Right ventricle myocardium superior (tissue), 1 donor: Measurements from ENCODE around the gene CTCFL. TPM values are rescaled to one million over a fixed set of nuclear protein-coding genes. Genes with fewer than 3 reads are reported as not detected.

Source experiments
- ATAC-seq: fragments of 200-7000 bp; cut with Tn5 transposase; one replicate; pipeline ENCODE4 v1.9.1; 2020; ENCODE audit warnings: mild to moderate bottlenecking; ENCODE audit not compliant: poor library complexity
- DNase-seq: peaks from one replicate; pipeline ENCODE4 v3.0.0-alpha.2; 2020
- intact Hi-C: fragments of 100-400 bp; cut with DNase I; formaldehyde crosslinking; loops from one replicate; pipeline ENCODE4 v1.11.2; 2022
- total RNA-seq: library from RNA; stranded (reverse); fragmentation: NEBNext Ultra II Directional; extraction: Animal tissue kit (Norgen Biotek cat#: 25700); gene quantifications from one replicate; pipeline ENCODE4 v1.2.1, GENCODE V29; 2021
- donor health status: DM: no; HTN: yes; CAD: no; lungs with severe emphysema.

Gene CTCFL
- total RNA-seq, 1 donor from 2014 or later, result not detected

DNA sequence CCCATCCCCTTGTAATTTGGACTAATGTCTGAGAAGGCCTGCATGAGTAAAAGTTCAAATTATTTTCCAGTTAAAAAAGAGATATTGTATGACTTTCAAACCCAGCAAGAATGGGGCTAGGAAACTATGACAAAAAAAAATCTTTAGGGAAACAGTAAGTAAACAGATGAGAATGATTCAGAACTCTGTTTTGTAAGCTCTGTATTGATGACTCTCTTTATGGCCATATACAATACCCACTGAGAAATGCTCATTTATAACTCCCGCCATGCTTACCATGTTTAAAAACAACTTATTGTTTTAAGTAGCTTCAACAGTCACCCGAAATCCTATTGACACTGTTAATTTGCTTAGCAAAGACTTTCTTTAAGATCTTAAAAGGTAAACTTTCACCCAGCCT lies 18.8 kb upstream of the CTCFL start:
- ATAC-seq, result no peak
- intact Hi-C loops, result no loop called here
- DNase-seq, result no peak

DNA sequence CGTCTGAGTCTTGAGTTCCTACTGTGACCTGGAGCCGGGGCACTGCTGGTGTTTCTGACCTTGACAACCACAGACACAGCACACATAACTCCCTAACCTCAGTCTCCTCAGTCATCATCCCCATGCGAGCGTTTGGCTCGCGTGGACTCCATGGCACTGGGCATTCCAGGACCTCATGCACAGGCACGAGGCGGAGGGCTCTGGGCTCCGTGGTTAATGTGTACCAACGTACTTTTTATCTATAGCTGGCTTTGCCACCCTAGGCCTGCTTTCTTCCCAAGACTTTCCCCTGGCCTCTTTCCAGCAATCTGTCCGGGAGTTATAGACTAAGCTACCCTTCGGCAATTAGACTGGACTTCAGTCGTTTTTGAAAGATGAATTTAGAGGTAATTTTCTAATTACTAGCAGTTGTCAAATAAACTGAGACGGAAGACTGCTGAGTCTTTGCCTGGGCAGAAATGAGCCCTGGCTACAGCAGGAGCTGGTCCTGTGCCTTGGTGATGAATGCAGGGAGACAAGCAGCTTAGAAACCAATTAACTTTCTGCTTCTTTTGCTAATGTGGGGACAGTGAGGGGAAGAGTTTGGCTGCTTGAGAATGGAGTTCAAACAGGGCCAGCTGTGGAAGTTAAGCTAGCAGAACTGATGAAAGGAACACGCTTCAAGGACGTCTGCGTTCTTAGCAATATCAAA lies 16.1 kb upstream of the CTCFL start:
- intact Hi-C loops, result no loop called here

DNA sequence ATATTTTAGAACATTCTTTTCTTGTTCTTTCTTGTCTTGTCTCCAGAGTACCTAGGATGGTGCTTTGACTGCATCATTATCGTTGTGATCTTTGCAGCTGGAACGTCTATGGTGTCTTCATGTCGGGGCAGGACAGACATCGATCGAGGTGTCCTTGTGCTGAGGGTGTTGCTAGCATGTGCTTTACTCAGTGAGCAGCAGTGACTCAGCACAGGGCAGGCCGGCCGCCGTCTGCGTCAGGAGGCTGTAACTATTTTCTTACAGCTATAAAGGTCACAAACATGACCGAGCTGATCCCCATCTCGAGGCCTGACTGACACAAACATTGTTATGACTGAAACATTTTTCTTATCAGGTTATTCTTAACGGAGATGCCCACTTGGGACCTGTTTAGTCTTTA lies 14.9 kb upstream of the CTCFL start:
- no peak for ATAC-seq
- DNase-seq, result no peak
- intact Hi-C loops, result no loop called here

More for the DNA sequence above, 16.1 kb upstream of the CTCFL start:
- ATAC-seq (no peak), DNase-seq (no peak)

DNA sequence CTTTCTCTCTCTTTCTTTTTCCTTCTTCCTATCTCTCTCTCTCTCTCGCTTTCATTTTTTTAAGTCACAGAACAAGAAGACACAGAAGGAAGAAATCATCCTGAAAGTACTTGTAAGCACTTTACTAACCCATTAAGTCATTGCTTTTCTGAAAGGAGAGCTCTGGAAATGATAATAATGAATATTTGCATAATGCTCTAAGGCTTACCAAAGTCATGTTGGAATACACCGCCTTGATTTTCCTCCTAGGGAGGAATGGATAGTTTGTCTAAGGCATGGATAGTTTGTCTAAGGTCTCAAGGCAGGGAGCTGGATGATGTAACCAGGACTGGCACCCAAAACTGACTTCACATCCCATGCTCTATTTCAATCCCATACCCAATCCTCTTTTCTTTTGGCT lies 12.9 kb upstream of the CTCFL start:
- intact Hi-C loops, result no loop called here
- no peak for DNase-seq

DNA sequence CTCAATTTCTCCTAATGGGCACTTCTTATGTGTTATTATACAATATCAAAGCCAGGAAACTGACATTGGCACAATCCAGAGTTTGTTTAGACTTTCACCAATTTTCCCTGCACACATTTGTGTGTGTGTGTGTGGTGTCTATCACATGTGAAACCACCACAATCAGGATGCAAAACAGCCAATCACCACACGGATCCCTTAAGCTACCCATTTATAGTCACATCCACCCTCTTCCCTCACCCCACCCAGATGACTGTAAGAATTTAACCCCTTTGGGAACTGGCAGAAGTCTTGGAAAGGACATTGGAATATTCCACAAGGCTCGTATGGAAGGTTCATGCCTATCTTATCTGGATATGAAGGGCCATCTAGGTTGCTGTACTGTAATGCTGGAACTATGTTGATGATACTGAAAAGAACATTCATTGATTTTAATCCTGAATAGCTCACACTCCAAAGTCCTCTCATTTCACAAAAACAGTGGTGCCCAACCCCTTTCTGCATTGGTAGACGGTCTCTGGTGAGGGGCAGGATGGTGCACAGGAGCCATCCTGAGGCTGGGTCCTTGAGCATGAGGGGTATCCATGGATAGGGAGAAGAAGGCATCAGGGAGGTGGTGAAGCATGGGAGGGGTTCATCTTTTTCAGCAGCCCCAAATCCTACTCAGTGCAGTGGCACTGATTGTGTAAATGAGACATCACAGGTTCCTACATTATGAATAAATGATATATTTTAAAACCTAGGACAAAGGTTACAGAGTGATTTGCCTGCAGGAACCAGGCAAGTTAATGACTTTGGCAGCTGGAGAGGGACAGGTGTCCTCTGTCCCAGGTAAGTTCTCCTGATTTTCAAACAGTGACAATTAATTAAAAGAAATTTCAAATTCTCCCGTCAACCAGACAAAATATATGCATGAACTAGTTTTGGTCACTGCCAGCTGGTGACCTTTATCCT lies 12.1 kb upstream of the CTCFL start:
- ATAC-seq (no peak), DNase-seq (no peak)
- intact Hi-C loops, result no loop called here

More for the DNA sequence above, 12.9 kb upstream of the CTCFL start:
- no peak for ATAC-seq

DNA sequence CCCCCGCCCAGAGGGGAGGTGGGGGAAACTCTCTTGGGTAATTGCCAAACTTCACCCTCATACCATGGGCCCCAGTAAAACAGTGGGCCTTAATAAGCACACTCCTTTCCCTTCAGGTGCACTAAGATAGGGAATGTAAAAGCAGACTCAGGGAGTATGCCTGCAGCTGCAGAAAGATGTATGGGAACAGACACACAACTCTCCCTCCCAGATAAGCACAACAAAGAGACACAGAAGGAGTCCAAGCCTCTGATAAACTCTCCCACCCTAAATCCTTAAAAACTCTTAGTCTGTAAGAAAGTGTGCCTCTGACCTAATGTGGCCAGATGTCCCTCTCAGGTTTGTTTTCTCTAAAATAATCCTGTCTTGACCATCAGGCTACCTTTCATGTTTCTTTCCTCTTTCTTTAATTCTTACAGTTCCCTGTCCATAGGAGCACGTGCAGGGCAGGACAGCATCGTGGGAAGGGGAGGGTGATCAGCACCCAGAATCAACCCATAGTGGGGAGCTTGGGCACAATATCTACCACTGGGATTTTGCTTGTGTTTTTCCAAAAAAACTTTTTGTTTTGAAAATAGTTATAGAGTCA lies 11.3 kb upstream of the CTCFL start:
- DNase-seq (no peak), ATAC-seq (no peak)
- intact Hi-C loops, result no loop called here

DNA sequence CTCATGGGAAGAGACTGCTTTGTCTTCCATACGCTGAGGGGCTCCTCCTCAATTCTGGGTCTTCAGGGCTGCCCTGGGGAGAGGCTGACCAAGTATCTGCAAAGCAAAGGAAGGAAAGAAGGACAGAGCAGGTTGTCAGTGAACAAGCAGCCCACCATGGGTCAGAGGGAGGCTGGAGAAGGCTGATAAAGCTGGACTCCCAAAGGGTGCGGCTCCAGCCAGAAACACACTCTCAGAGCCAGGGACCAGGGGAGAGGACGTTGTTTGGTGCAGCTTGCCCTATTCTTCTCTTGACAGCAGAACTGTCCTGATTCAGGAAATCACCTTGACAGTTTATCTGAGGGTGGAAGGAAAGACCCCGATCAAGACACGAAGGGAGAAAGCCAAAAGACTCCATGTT lies 10.4 kb upstream of the CTCFL start:
- intact Hi-C loops, result no loop called here
- no peak for ATAC-seq
- DNase-seq, result no peak

DNA sequence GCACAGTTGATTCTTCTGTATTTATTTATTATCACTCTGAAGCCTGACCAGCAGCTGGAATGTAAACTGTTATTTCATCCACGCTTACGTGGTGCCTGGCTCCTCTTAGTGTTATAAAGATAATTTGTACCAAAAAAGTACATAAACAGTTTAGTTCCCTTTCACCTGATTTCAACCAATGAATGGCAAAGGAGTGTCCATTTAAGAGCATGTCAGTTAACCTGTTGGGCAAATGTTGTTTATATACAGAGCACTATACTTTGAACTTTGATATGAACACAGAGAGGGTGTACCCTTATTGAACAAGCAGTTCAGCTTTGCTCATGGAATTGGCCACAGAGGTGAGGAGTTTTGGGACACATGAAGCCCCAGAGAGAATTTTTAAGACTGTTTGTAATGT lies 7.2 kb upstream of the CTCFL start:
- DNase-seq (no peak), ATAC-seq (no peak)
- intact Hi-C loops, result no loop called here

DNA sequence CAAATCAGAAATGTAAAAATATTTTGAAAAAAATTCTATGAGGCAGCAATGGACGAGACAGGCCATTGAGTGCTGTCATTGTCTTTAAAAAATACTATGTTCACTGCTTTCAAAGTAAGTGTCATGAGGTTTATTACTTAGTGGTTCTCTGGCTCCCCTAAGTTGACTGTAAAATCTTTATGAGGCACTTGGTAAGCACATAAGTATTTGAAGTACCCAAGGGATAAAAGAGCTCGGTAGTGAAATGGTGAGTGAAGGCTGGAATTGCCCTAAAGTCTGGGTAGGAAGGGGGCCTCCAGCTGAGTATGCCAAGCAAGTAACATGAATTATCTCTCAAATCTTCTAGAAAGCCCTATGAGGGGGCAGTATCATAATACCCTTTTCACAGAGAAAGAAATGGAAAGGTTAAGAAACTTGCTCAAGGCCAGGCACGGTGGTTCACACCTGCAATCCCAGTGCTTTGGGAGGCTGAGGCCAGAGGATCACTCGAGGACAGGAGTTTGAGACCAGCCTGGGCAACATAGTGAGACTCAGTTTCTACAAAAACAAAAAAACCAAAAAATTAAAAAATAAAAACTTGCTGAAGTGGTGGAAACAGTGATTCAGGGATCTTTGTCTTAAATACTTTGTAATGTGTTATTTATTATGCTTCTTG lies 5.5 kb upstream of the CTCFL start:
- ATAC-seq (no peak), DNase-seq (no peak)
- intact Hi-C loops, result no loop called here

DNA sequence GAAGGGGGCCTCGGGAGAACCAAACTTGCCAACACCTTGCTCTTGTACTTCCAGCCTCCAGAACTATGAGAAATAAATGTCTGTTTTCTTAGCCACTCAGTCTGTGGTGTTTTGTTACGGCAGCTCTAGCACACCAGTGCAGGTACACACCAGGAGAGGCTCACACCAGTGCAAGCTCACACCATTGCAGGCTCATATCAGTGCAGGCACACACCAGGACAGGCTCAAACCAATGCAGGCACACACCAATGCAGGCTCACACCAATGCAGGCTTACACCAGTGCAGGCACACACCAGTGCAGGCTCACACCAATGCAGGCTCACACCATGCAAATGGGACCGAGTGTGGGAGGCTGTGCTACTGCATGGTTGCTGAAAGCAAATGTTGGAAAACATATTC lies 4.9 kb upstream of the CTCFL start:
- ATAC-seq, result no peak
- no peak for DNase-seq
- intact Hi-C loops, result no loop called here

DNA sequence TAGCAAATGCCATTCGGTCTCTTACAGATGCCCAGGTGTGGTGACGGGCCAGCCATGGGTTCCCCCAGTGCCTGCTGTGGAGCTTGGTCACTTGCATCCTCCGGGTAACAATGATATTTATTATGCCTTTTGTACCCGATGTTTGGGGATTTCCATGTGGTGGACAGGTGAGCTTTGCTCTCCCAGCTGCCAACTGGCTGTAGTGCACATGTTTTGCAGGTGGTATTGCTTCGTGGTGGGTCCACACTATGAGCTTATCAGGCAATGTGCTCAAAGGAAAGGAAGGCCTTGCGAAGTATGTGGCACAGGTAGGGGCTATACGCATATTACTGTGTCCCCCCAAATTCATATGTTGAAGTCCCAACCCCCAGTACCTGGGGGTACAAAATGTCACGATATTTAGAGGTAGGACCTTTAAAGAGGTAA lies 4.2 kb upstream of the CTCFL start:
- ATAC-seq, result no peak
- DNase-seq, result no peak
- intact Hi-C loops, result no loop called here

DNA sequence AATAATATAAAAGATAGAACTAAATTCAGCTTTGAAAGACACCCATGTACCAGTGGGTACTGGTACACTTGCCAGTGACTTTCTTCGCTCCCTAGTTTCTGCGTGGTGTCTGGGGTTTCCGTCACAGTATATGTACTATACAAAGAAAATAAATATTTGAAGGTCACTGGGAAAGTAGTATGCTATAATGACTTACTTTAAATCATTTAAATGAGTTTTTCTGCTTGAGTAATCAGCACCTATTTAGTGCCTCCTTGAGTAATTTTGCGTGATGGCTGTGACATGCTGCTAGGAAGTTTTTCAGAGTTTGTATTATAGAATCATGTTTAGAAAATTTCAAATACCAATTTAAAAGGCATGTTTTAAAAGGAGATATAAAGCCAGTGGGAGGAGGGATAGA lies 3.2 kb upstream of the CTCFL start:
- ATAC-seq (no peak), DNase-seq (no peak)
- intact Hi-C loops, result no loop called here

DNA sequence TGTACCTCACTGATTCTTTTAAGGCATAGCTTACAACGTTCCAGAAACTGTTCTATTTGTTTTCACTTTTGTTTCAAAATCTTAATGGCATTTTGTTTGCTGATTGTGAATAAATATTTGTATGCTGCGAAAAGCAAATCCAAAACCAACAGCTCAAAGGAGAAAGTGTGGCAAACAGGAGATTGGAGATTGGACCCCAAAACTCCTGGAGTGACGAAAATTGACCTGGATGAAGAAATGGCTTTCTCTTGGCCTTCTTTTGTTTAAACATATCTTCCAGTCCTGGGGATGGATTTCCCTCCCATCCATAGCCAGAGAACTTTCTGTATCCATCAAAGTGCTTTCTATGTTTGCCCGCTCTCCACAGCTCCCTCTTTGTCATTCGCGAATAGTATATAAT lies 2.8 kb upstream of the CTCFL start:
- DNase-seq (no peak), ATAC-seq (no peak)
- intact Hi-C loops, result no loop called here

DNA sequence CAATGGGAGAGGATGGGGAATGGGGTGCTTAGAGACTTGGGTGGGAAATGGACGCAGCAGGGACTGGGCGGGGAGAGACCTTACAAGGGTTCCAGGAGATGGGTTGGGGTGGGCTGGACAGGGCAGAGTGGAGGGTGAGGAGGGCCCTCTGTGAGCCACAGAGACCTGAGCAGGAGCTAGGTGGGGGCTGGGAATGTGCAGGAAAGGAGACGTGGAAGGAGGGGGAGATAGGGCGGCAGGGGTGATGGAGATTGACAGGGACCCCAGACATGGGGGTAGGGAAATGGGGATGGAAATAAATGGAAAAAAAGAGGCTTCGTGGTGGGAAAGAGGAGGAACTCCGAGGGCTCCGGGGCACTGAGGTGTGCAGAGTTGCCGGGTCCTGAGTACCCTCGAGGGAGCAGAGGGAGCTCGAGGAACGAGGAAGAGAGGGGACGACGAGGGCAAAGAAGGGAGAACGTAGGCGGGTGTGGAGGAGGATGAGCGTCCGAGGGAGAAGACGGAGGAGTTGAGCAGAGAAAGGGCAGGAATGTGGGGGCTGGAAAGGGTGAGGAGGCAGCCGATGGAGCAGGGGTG lies 2.0 kb upstream of the CTCFL start:
- no peak for ATAC-seq

DNA sequence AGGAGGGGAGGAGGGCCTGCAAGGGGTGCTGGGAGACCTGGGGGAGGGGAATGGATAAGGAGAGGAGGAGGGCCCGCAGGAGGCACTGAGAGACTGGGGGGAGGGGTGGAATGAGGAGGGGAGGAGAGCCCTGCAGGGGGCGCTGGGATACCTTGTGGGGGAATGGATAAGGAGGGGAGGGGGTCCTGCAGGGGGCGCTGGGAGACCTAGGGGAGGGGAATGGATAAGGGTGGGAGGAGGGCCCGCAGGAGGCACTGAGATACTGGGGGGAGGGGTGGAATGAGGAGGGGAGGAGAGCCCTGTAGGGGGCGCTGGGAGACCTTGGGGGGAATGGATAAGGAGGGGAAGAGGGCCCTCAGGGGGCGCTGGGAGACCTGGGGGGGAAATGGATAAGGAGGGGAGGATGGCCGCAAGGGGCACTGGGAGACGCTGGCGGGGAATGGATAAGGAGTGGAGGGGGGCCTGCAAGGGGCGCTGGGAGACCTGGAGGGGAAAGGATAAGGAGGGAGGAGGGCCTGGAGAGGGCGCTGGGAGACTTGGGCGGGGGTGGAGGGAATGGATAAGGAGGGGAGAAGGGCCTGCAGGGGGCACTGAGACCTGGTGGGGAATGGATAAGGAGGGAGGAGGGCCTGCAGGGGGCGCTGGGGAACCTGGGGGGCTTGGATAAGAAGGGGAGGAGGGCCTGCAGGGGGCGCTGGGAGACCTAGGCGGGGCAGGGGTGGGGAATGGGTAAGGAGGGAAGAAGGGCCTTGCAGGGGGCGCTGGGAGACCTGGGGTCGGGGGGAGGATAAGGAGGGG lies 1.3 kb upstream of the CTCFL start:
- no peak for DNase-seq
- ATAC-seq, result no peak
- intact Hi-C loops, result no loop called here

More for the DNA sequence above, 2.0 kb upstream of the CTCFL start:
- intact Hi-C loops, result no loop called here
- no peak for DNase-seq

DNA sequence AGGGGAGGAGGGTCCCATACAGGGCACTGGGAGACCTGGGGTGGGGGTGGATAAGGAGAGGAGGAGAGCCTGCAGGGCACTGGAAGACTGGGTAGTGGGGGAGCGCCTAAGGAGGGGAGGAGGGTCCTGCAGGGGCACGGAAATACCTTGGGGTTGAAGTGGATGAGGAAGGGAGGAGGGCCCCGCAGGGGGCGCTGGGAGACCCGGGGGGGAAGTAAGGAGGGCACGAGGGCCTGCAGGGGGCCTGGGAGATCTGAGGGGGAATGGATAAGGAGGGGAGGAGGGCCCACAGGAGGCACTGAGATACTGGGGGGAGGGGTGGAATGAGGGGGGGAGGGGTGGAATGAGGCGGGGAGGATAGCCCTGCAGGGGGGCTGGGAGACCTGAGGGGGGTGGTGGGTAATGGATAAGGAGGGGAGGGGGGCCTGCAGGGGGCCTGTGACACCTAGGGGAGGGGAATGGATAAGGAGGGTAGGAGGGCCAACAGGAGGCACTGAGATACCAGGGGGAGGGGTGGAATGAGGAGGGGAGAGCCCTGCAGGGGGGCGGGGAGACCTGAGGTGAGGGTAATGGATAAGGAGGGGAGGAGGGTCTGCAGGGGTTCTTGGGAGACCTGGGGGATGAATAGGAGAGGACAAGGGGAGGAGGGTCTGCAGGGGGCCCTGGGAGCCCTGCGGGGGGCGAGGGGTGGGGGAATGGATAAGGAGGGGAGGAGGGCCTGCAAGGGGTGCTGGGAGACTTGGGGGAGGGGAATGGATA lies 567 bp upstream of the CTCFL start:
- DNase-seq (no peak), ATAC-seq (no peak)
- intact Hi-C loops, result no loop called here

DNA sequence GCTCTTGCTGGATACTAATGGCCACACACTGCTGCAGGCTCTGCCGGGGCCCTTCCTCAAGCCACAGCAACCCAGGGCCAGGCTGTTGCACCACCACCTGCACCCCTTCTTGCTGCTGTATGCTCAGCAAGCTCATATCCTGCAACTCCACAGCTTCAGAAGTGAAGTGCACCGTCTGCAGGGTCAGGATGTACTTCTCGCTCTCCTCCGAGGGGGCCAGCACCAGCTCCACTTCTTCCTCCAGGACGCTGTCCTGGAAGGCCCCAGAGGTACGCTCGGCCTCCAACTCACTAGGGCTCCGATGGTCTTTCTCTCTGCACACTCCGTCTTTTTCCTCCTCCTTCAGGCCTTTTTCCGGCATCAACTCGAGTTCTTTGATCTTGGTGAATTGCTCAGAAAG lies 1.2 kb downstream of the CTCFL start:
- intact Hi-C loops, result no loop called here
- DNase-seq (no peak), ATAC-seq (no peak)
